ENCODE data around the gene METTL21C.
A peak's percentile ranks its signal among the peaks of the same experiment; 100 is the strongest.

METTL21C gene

DNA sequence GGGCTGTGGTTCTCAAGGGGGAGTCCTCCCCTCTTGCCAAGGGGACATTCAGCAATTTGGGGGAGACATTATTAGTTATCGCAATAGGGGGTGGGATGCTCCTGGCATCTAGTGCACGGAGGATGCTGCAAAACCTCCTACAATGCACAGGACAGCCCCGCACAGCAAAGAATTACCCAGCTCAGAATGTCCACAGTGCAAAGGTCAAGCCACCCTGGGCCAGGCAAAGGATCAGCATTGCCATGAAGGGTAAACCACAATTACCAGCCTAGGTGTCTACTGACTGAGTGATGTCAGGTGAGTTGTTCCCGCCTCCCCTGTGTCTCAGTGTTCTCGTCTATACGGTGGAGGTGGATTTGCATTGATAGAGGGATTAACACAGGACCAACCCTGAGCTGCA, 2.4 kb upstream of the METTL21C start:
- DNase-seq: no peak
- Histone ChIP-seq H3K27me3 (ENCODE audit: insufficient read depth, low read depth, severe bottlenecking) (no peaks in the 10 kb centered on the region), H3K9me3 (ENCODE audit: severe bottlenecking) (peaks cover 7% of the 10 kb centered on the region), H3K27ac (no peak overlapping the region), H3K4me3 (ENCODE audit: low read depth, low read length) (no peak overlapping the region), H3K36me3 (no peaks in the 10 kb centered on the region)
- TF ChIP-seq, protein P1, sequence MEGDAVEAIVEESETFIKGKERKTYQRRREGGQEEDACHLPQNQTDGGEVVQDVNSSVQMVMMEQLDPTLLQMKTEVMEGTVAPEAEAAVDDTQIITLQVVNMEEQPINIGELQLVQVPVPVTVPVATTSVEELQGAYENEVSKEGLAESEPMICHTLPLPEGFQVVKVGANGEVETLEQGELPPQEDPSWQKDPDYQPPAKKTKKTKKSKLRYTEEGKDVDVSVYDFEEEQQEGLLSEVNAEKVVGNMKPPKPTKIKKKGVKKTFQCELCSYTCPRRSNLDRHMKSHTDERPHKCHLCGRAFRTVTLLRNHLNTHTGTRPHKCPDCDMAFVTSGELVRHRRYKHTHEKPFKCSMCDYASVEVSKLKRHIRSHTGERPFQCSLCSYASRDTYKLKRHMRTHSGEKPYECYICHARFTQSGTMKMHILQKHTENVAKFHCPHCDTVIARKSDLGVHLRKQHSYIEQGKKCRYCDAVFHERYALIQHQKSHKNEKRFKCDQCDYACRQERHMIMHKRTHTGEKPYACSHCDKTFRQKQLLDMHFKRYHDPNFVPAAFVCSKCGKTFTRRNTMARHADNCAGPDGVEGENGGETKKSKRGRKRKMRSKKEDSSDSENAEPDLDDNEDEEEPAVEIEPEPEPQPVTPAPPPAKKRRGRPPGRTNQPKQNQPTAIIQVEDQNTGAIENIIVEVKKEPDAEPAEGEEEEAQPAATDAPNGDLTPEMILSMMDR (IDR thresholded peaks at IDR 0.05; ENCODE audit: low read depth, low read length): no peak

DNA sequence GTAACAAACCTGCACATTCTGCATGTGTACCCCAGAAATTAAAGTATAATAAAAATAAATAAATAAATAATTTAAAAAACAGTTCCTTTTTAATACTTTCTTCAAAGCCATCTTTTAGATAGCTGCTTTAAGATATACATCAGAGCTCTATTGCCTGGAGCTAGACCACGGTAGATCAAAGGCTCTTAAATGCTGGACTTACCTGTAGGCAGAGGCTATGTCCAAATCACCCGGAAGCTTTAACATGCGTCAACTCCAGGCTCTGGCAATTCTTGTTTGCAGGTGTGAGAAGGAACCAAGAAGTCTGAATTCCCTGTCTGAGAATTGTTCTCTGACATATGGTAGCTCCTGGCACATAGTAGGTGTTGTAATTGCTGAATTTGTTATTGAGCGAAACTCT, 1.6 kb upstream of the METTL21C start:
- Histone ChIP-seq H3K36me3 (no peaks in the 10 kb centered on the region), H3K27ac (no peak overlapping the region), H3K4me3 (ENCODE audit: low read depth, low read length) (no peak overlapping the region), H3K27me3 (ENCODE audit: insufficient read depth, low read depth, severe bottlenecking) (no peaks in the 10 kb centered on the region), H3K9me3 (ENCODE audit: severe bottlenecking) (peaks cover 7% of the 10 kb centered on the region)
- TF ChIP-seq, protein P1 (IDR thresholded peaks at IDR 0.05; ENCODE audit: low read depth, low read length): no peak
- no peak for DNase-seq

DNA sequence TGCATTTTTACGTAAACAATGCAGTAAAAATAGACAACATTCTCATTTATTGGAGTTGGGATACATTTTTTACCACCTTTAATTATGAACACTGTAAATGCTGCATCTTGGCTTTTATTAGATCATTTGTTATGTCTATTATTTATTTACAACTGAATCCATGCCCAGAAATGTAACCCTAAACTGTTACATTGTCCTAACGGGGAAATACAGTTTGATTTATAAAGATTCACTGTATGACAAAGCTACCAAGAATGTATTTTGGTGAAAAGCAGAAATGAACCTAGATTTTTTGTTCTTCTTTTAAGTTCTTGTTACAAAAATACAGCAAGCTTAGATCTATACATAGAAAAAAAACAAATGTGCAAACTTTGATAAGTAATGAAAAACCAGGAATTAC, 1.1 kb downstream of the METTL21C start:
- no peaks in the 10 kb centered on the region for H3K36me3 ChIP-seq
- H3K27me3 ChIP-seq (ENCODE audit: insufficient read depth, low read depth, severe bottlenecking): no peaks in the 10 kb centered on the region
- H3K27ac ChIP-seq: no peak overlapping the region
- no peak for DNase-seq
- H3K9me3 ChIP-seq (ENCODE audit: severe bottlenecking): peaks cover 7% of the 10 kb centered on the region
- H3K4me3 ChIP-seq (ENCODE audit: low read depth, low read length): no peak overlapping the region
- TF ChIP-seq, protein P1 (IDR thresholded peaks at IDR 0.05; ENCODE audit: low read depth, low read length): no peak

DNA sequence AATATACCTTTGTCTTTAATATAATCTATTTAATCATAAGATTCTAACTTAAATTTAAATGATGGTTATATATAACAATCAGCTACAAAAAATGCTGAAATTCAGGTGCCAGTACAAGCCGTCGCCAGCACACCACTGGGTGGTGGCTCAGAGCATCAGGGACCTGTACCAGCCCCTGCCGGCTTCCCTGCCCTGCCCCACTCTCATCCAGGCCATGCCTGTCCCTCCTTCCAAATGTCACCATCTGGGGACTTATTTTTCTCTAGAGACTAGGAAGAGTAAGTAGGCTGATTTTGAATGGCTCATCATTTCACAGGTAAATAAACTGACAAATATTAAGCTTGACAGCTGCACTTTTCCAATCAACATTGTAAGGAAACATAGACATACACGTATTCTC, 1.6 kb downstream of the METTL21C start:
- peaks cover 7% of the 10 kb centered on the region for H3K9me3 ChIP-seq (ENCODE audit: severe bottlenecking)
- no peaks in the 10 kb centered on the region for H3K27me3 ChIP-seq (ENCODE audit: insufficient read depth, low read depth, severe bottlenecking)
- TF ChIP-seq, protein P1 (IDR thresholded peaks at IDR 0.05; ENCODE audit: low read depth, low read length): no peak
- DNase-seq: peak; percentile 53
- no peak overlapping the region for H3K27ac ChIP-seq
- no peaks in the 10 kb centered on the region for H3K36me3 ChIP-seq
- H3K4me3 ChIP-seq (ENCODE audit: low read depth, low read length): no peak overlapping the region

DNA sequence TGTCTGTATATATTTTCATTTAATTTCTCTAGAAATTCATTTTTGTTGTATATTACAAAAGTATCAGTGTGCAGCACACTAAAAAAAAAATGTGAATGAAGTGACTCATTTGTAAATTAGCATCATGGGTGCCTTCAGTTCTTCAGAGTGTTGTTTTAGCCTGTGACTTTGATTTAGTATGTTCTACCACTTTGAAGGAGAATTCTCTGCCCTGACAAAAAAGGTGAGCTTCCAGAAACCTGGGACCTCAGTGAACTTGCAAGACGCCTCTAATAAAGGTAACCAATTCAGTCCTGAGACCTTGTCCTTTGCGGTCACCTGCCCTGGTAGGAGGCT, 2.4 kb downstream of the METTL21C start:
- Histone ChIP-seq H3K27me3 (ENCODE audit: insufficient read depth, low read depth, severe bottlenecking) (no peaks in the 10 kb centered on the region), H3K27ac (no peak overlapping the region), H3K36me3 (no peaks in the 10 kb centered on the region), H3K4me3 (ENCODE audit: low read depth, low read length) (no peak overlapping the region), H3K9me3 (ENCODE audit: severe bottlenecking) (peaks cover 3% of the 10 kb centered on the region)
- TF ChIP-seq, protein P1 (IDR thresholded peaks at IDR 0.05; ENCODE audit: low read depth, low read length): no peak
- no peak for DNase-seq

DNA sequence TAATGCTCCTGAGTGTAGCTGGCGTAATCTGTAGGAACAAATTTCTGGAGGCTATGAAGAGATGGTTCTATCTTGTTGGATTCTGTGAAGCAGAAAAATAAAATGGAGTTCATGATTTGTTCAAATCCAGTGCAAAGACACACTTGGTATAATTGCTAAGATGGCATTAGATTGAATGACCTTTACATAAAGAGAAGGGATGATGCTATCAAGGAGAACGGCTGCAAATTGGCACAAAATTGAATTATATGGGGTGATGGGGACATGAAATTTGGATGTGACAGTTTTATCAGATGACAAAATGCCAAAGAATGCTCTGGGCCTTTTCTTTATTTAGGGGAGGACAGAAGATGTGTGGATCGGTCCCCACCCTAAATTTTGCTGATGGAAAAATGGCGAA, 4.0 kb downstream of the METTL21C start:
- TF ChIP-seq, protein P1 (IDR thresholded peaks at IDR 0.05; ENCODE audit: low read depth, low read length): no peak
- Histone ChIP-seq H3K4me3 (ENCODE audit: low read depth, low read length) (no peak overlapping the region), H3K27ac (no peak overlapping the region), H3K36me3 (no peaks in the 10 kb centered on the region), H3K27me3 (ENCODE audit: insufficient read depth, low read depth, severe bottlenecking) (no peaks in the 10 kb centered on the region), H3K9me3 (ENCODE audit: severe bottlenecking) (peaks cover 2% of the 10 kb centered on the region)
- no peak for DNase-seq
